ENCODE measurements around the gene SPTLC2. TPM values are rescaled to one million over a fixed set of nuclear protein-coding genes. Genes with fewer than 3 reads are reported as not detected.

SPTLC2 gene
- total and polyA plus RNA-seq, 2 of the 13 experiments (the other 11 are each of a cell fraction or from before 2014, with no cell fraction given), result 17.4 to 17.5 TPM

DNA sequence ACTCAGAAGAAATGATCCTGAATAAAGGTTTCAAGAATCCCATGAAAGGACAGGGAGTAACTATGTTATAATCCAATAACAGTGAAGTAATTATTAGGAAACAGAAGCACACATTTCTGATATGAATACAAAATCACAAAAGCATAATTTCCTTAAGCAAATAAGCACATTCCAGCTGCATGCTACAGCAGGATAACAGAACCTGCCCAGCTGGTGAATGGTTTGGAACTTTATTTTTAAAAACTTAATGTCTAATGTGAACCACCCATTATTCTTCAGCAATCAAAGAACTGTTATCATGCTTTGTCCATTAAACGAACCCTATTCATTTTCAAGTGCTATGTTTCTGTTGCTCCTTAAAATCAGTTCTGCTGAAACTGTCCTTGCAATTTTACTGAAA is 13.4 kb downstream of the SPTLC2 start:
- POLR2A ChIA-PET, result no interaction called here
- intact Hi-C loops (cut with micrococcal nuclease; ENCODE audit: unreplicated experiment) (no loop called here), in situ Hi-C loops (cut with HindIII; ENCODE audit: extremely low pct_ligation_motif_present, low pct_unique_long_range_greater_than_20kb) (no loop called here)
- BruUV-seq (replicated peaks), result no TSS peak
- Histone ChIP-seq H3K36me3 (replicated peaks in 1 of 2; ENCODE audit: control insufficient read depth in 1 of 2, insufficient read depth in 2 of 2, low read length in 2 of 2) (no peaks in the 10 kb centered on the region), H3K79me2 (ENCODE audit: insufficient read depth, low read length) (peaks cover 44% of the 10 kb centered on the region), H3K27me3 (ENCODE audit: control insufficient read depth in 1 of 2, insufficient read depth in 2 of 2, low read length in 2 of 2) (no peaks in the 10 kb centered on the region), H3K9me3 (ENCODE audit: low read length) (no peaks in the 10 kb centered on the region), H3K4me3 (replicated peaks in 1 of 3; ENCODE audit: insufficient read depth in 1 of 3, low read depth in 2 of 3, low read length in 3 of 3) (no peak overlapping the region), H3K4me2 (ENCODE audit: low read depth, low read length) (no peak overlapping the region), H3K27ac (ENCODE audit: extremely low read length, insufficient read depth, low read length) (no peak overlapping the region), H4K20me1 (ENCODE audit: insufficient read depth, low read length) (peaks cover 4% of the 10 kb centered on the region; the same call in 1 of the 2 replicates), H3K9ac (ENCODE audit: insufficient read depth, low read depth, low read length) (no peak overlapping the region), H2AFZ (ENCODE audit: low read length) (no peak overlapping the region), H3K4me1 (ENCODE audit: insufficient read depth, low read length) (peaks cover 22% of the 10 kb centered on the region)
- TF ChIP-seq, protein P1, sequence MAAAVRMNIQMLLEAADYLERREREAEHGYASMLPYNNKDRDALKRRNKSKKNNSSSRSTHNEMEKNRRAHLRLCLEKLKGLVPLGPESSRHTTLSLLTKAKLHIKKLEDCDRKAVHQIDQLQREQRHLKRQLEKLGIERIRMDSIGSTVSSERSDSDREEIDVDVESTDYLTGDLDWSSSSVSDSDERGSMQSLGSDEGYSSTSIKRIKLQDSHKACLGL (CRISPR knock-in tag; IDR thresholded peaks at IDR 0.05), result no peak
- TF ChIP-seq NR2C2 (CRISPR knock-in tag; IDR thresholded peaks at IDR 0.05; ENCODE audit: borderline replicate concordance), result no peak
- TF ChIP-seq ZIK1 (CRISPR knock-in tag; IDR thresholded peaks at IDR 0.05; ENCODE audit: borderline replicate concordance, low read depth), result no peak
- no peak for TF ChIP-seq ZNF251 (CRISPR knock-in tag; IDR thresholded peaks at IDR 0.05)
- no peak for TF ChIP-seq ZNF335 (CRISPR knock-in tag; IDR thresholded peaks at IDR 0.05)
- no peak for TF ChIP-seq ZMAT3 (CRISPR knock-in tag; conservative IDR thresholded peaks at IDR 0.05)
- TF ChIP-seq, protein P2, sequence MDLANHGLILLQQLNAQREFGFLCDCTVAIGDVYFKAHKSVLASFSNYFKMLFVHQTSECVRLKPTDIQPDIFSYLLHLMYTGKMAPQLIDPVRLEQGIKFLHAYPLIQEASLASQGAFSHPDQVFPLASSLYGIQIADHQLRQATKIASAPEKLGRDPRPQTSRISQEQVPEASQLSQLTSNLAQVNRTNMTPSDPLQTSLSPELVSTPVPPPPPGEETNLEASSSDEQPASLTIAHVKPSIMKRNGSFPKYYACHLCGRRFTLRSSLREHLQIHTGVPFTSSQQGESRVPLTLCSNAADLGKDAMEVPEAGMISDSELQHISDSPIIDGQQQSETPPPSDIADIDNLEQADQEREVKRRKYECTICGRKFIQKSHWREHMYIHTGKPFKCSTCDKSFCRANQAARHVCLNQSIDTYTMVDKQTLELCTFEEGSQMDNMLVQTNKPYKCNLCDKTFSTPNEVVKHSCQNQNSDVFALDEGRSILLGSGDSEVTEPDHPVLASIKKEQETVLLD (CRISPR knock-in tag; IDR thresholded peaks at IDR 0.05; ENCODE audit: low read depth), result no peak
- TF ChIP-seq E2F5 (CRISPR knock-in tag; conservative IDR thresholded peaks at IDR 0.05), result no peak
- TF ChIP-seq FIP1L1 (IDR thresholded peaks at IDR 0.05; ENCODE audit: borderline replicate concordance, insufficient read depth, low read depth, low read length), result no peak
- TF ChIP-seq ZNF777 (CRISPR knock-in tag; IDR thresholded peaks at IDR 0.05), result no peak
- no peak for TF ChIP-seq SYNCRIP (IDR thresholded peaks at IDR 0.05; ENCODE audit: insufficient read depth, low read depth, low read length)
- no peak for TF ChIP-seq ZNF260 (CRISPR knock-in tag; IDR thresholded peaks at IDR 0.05; ENCODE audit: borderline replicate concordance, low read depth)
- TF ChIP-seq ZNF44 (CRISPR knock-in tag; IDR thresholded peaks at IDR 0.05), result no peak
- TF ChIP-seq SMAD3 (CRISPR knock-in tag; IDR thresholded peaks at IDR 0.05), result no peak
- no peak for FAIRE-seq
- ATAC-seq, result no peak
- 88% methylated on average over 1 of the region's 1 CpG for WGBS (ENCODE audit: low lambda C conversion rate)
- CTCF ChIA-PET (ENCODE audit: low intra/inter-chr PET ratio, low total read pairs), result no interaction called here
- no peak for DNase-seq (ENCODE audit: low spot score)
